ENCODE measurements around the gene SLC9A8. TPM values are rescaled to one million over a fixed set of nuclear protein-coding genes. Genes with fewer than 3 reads are reported as not detected.

Gene SLC9A8
- total and polyA plus RNA-seq, 9 of the 15 experiments (the other 6 are each of a cell fraction or from before 2014, with no cell fraction given): 0.56 to 9.7 (median 5.0) TPM

GRCh38 chr20:49928411-49929141 lies 115.9 kb downstream of the SLC9A8 start:
- H3K9ac ChIP-seq (ENCODE audit: insufficient read depth in 1 of 2, low read depth in 2 of 2, low read length in 2 of 2): peak overlapping the region in 1 of 2 experiments; percentile 62; a peak in 1 of 4 replicates
- 12% methylated on average over 15 of the region's 15 CpGs for WGBS (ENCODE audit: insufficient coverage, low coverage, missing lambda C conversion rate)
- H4K20me1 ChIP-seq (replicated peaks; ENCODE audit: control insufficient read depth, insufficient read depth, low read length): no peaks in the 10 kb centered on the region
- no peaks in the 10 kb centered on the region for H3K27me3 ChIP-seq (ENCODE audit: control insufficient read depth in 2 of 2, insufficient read depth in 2 of 2, low read length in 2 of 2)
- intact Hi-C loops (cut with micrococcal nuclease): loop anchor here (2.0 kb wide), 3 partner anchors 14 to 318 kb away; partner anchors contain the start of gene SPATA2
- FAIRE-seq: peak; percentile 83
- H3K36me3 ChIP-seq (ENCODE audit: control insufficient read depth, insufficient read depth, low read length): no peaks in the 10 kb centered on the region
- no peaks in the 10 kb centered on the region for H3K9me1 ChIP-seq (ENCODE audit: control insufficient read depth, insufficient read depth, low read length)
- POLR2A ChIA-PET: interaction anchor here (0.6 kb wide), 1 partner anchor 38 kb away, joined by 3 read pairs; no protein-coding TSS in a partner anchor
- no peaks in the 10 kb centered on the region for H3K9me3 ChIP-seq (replicated peaks; ENCODE audit: control insufficient read depth, insufficient read depth, low read depth, low read length)
- no peaks in the 10 kb centered on the region; a peak in 2 of 5 replicates for H3K4me1 ChIP-seq (replicated peaks in 1 of 2; ENCODE audit: control insufficient read depth in 2 of 2, insufficient read depth in 2 of 2, low read length in 2 of 2)
- H2AFZ ChIP-seq (ENCODE audit: low read depth, low read length): peak overlapping the region; percentile 80
- DNase-seq (ENCODE audit: extremely low read depth in 1 of 4, low spot score in 3 of 4): peak; percentile 76 to 88 (median 80)
- in situ Hi-C loops (cut with MboI): no loop called here
- peak; percentile 95 for ATAC-seq
- H3K27ac ChIP-seq (ENCODE audit: extremely low read depth, low read depth, low read length): no peak overlapping the region
- H3K4me2 ChIP-seq (ENCODE audit: insufficient read depth, low read length): no peak overlapping the region
- CTCF ChIA-PET (ENCODE audit: low intra/inter-chr PET ratio): interaction anchor here (0.5 to 2.1 kb wide), 7 partner anchors 39 to 594 kb away, joined by 3 to 12 read pairs (median 4); no protein-coding TSS in a partner anchor
- no peaks in the 10 kb centered on the region for H3K79me2 ChIP-seq (ENCODE audit: control insufficient read depth, insufficient read depth, low read length)
- no TSS peak for BruUV-seq (replicated peaks)
- H3K4me3 ChIP-seq: no peak overlapping the region
- TF ChIP-seq STAT6 (CRISPR knock-in tag; IDR thresholded peaks at IDR 0.05) (no peak), DIDO1 (tag; IDR thresholded peaks at IDR 0.05; ENCODE audit: low read depth) (no peak), MLX (CRISPR knock-in tag; conservative IDR thresholded peaks at IDR 0.05) (no peak), BACH1 (tag; IDR thresholded peaks at IDR 0.05) (no peak), RCOR1 (IDR thresholded peaks at IDR 0.05; ENCODE audit: borderline replicate concordance in 1 of 2, low read depth in 2 of 2, low read length in 2 of 2) (peak in 1 of 2 experiments; percentile 57; a peak in 1 of 4 replicates), ETV1 (tag; conservative IDR thresholded peaks at IDR 0.05; ENCODE audit: low read depth) (0 out of 2 replicates have a peak, but pooled peaks have one; percentile 26), BCOR (IDR thresholded peaks at IDR 0.05) (no peak), ARHGAP35 (IDR thresholded peaks at IDR 0.05; ENCODE audit: partially characterized antibody) (no peak), ZNF124 (CRISPR knock-in tag; IDR thresholded peaks at IDR 0.05) (no peak), SREBF1 (IDR thresholded peaks at IDR 0.05; ENCODE audit: borderline replicate concordance, low read depth, low read length) (no peak), CBFA2T3 (IDR thresholded peaks at IDR 0.05) (peak; percentile 47; the same call in 1 of the 2 replicates), MAFG (tag; conservative IDR thresholded peaks at IDR 0.05) (peak; percentile 19; the same call in 1 of the 2 replicates), NFYB (IDR thresholded peaks at IDR 0.05; ENCODE audit: extremely low read depth, insufficient read length) (no peak), CXXC5 (CRISPR knock-in tag; IDR thresholded peaks at IDR 0.05) (0 out of 2 replicates have a peak, but pooled peaks have one; percentile 32), ERF (CRISPR knock-in tag; IDR thresholded peaks at IDR 0.05) (no peak), CEBPB (tag; IDR thresholded peaks at IDR 0.05) (peak; percentile 94), POU5F1 (IDR thresholded peaks at IDR 0.05; ENCODE audit: borderline replicate concordance, low read depth, low read length, partially characterized antibody) (no peak), TCF3 (CRISPR knock-in tag; IDR thresholded peaks at IDR 0.05) (peak; percentile 43; the same call in 1 of the 2 replicates), MYNN (IDR thresholded peaks at IDR 0.05) (no peak), MYNN (CRISPR knock-in tag; IDR thresholded peaks at IDR 0.05) (no peak), ZNF3 (CRISPR knock-in tag; IDR thresholded peaks at IDR 0.05) (no peak)

Measured in K562 (cell line).